GM18498 (cell line): Measurements from ENCODE around the gene ZNF813.
"Not testable (repeated sequence)": the region's sequence is repeated elsewhere in the genome, so short reads cannot be mapped to it uniquely, and the experiment has no call there.

Source experiments
- ATAC-seq: cut with Tn5 transposase; IDR thresholded peaks from one replicate; pipeline ENCODE4 v1.9.1; 2021; ENCODE audit warnings: mild to moderate bottlenecking, moderate library complexity; ENCODE audit not compliant: unreplicated experiment

The ZNF813 gene

GRCh38 chr19:53475470-53475869 lies 7.9 kb downstream of the ZNF813 start:
- not testable (repeated sequence) for ATAC-seq

GRCh38 chr19:53483751-53484150 lies 16.2 kb downstream of the ZNF813 start:
- ATAC-seq, result not testable (repeated sequence)

GRCh38 chr19:53485046-53486004 lies 17.8 kb downstream of the ZNF813 start:
- ATAC-seq, result no peak

GRCh38 chr19:53492153-53492552 lies 24.6 kb downstream of the ZNF813 start:
- ATAC-seq, result no peak

- not testable (repeated sequence) for ATAC-seq
Observed at GRCh38 chr19:53497311-53498023, 29.9 kb downstream of the ZNF813 start.

- not testable (repeated sequence) for ATAC-seq
Observed at GRCh38 chr19:53498024-53498395, 30.5 kb downstream of the ZNF813 start.

GRCh38 chr19:53503151-53503550 lies 35.6 kb downstream of the ZNF813 start:
- not testable (repeated sequence) for ATAC-seq

GRCh38 chr19:53503671-53504364 lies 36.3 kb downstream of the ZNF813 start:
- not testable (repeated sequence) for ATAC-seq

GRCh38 chr19:53504365-53504703 lies 36.8 kb downstream of the ZNF813 start:
- ATAC-seq, result not testable (repeated sequence)

GRCh38 chr19:53504885-53505284 lies 37.4 kb downstream of the ZNF813 start:
- no peak for ATAC-seq

- no peak for ATAC-seq
Observed at GRCh38 chr19:53506728-53507127, 39.2 kb downstream of the ZNF813 start.

- ATAC-seq, result no peak
Observed at GRCh38 chr19:53507523-53508442, 40.2 kb downstream of the ZNF813 start.

- ATAC-seq, result no peak
Observed at GRCh38 chr19:53509443-53509842, 41.9 kb downstream of the ZNF813 start.

- no peak for ATAC-seq
Observed at GRCh38 chr19:53509845-53510244, 42.3 kb downstream of the ZNF813 start.

GRCh38 chr19:53511357-53511756 lies 43.8 kb downstream of the ZNF813 start:
- no peak for ATAC-seq

- ATAC-seq, result no peak
Observed at GRCh38 chr19:53511933-53512374, 44.4 kb downstream of the ZNF813 start.

GRCh38 chr19:53515047-53515446 lies 47.5 kb downstream of the ZNF813 start:
- ATAC-seq, result not testable (repeated sequence)

GRCh38 chr19:53517114-53517741 lies 49.7 kb downstream of the ZNF813 start:
- no peak for ATAC-seq

GRCh38 chr19:53518121-53518520 lies 50.6 kb downstream of the ZNF813 start:
- ATAC-seq, result no peak

GRCh38 chr19:53518716-53519115 lies 51.2 kb downstream of the ZNF813 start:
- ATAC-seq, result no peak
